K562 treated with DMSO at 1 percent for 24 hours (cell line): ENCODE data around the gene CBLL1. TPM values are rescaled to one million over a fixed set of nuclear protein-coding genes. Genes with fewer than 3 reads are reported as not detected.

Experiments
- total RNA-seq: library from RNA; unstranded; fragments of 300-600 nt; gene quantifications from 2 replicates; pipeline ENCODE4 v1.2.3, GENCODE V29; 2022; ENCODE audit warnings: low read depth; ENCODE audit not compliant: insufficient read depth

CBLL1 gene
- 26.7 and 28.9 TPM in 2 replicates for total RNA-seq

GRCh38 chr7:107743567-107744344, at the start of gene CBLL1:
CBLL1 (plus strand) TSS chr7:107744142; CDS start chr7:107744164, 22 bp downstream.

GRCh38 chr7:107803009-107803610, 59.2 kb downstream of the CBLL1 start, which contains the start of gene SLC26A3:
SLC26A3 (minus strand) TSS chr7:107803223; CDS start chr7:107794509, 8,714 bp downstream.

Other genes with a start within 250 kb of the CBLL1 start
- gene COG5, start 180.2 kb upstream of the CBLL1 start, total RNA-seq, result 25.8 and 26.2 TPM in 2 replicates
- 7.4 and 10.8 TPM in 2 replicates for gene DUS4L, start 180.2 kb upstream of the CBLL1 start, total RNA-seq
- gene BCAP29, start 163.9 kb upstream of the CBLL1 start, total RNA-seq, result 57.1 and 82.6 TPM in 2 replicates
- 0.16 and 0.25 TPM in 2 replicates for gene SLC26A4, start 83.3 kb upstream of the CBLL1 start, total RNA-seq
- not detected in 2 replicates for gene SLC26A3, start 59.1 kb downstream of the CBLL1 start, total RNA-seq
- gene DLD, start 147.0 kb downstream of the CBLL1 start, total RNA-seq, result 249 and 281 TPM in 2 replicates